NCI-H1930 (cell line): ENCODE measurements around the gene SLC16A9.
"Not testable (repeated sequence)": the region's sequence is repeated elsewhere in the genome, so short reads cannot be mapped to it uniquely, and the experiment has no call there.

Experiments
- DNase-seq, 2 experiments: peaks; one replicate each; lab custom pipeline; 2025; lab: John Stamatoyannopoulos, UW

SLC16A9 gene

GRCh38 chr10:59709395-59710125 lies at the start of gene SLC16A9:
SLC16A9 (minus strand) TSS chr10:59709850; CDS start chr10:59684291, 25,559 bp downstream.
- DNase-seq: peak; percentile 10 to 25

GRCh38 chr10:59757966-59758365 lies 48.3 kb upstream of the SLC16A9 start:
- no peak for DNase-seq

GRCh38 chr10:59754951-59755350 lies 45.3 kb upstream of the SLC16A9 start:
- no peak for DNase-seq

- DNase-seq: no peak
These were observed 43.6 kb upstream of the SLC16A9 start, which contains the start of gene MRLN for GRCh38 chr10:59753267-59753666. MRLN (minus strand) TSS chr10:59753455.

- no peak for DNase-seq
These were observed 42.8 kb upstream of the SLC16A9 start for GRCh38 chr10:59752278-59752940.

- no peak for DNase-seq
These were observed 40.7 kb upstream of the SLC16A9 start for GRCh38 chr10:59750155-59750945.

- no peak for DNase-seq
These were observed 39.2 kb upstream of the SLC16A9 start for GRCh38 chr10:59748834-59749233.

GRCh38 chr10:59745163-59745650 lies 35.6 kb upstream of the SLC16A9 start:
- DNase-seq: no peak

GRCh38 chr10:59744762-59745161 lies 35.1 kb upstream of the SLC16A9 start:
- not testable (repeated sequence) for DNase-seq

- DNase-seq: not testable (repeated sequence)
These were observed 34.5 kb upstream of the SLC16A9 start for GRCh38 chr10:59744156-59744555.

GRCh38 chr10:59741583-59741982 lies 31.9 kb upstream of the SLC16A9 start:
- no peak for DNase-seq

- DNase-seq: no peak
These were observed 31.4 kb upstream of the SLC16A9 start for GRCh38 chr10:59741048-59741447.

GRCh38 chr10:59736749-59737148 lies 27.1 kb upstream of the SLC16A9 start:
- DNase-seq: no peak

GRCh38 chr10:59735296-59735695 lies 25.6 kb upstream of the SLC16A9 start:
- no peak for DNase-seq

GRCh38 chr10:59734014-59734462 lies 24.4 kb upstream of the SLC16A9 start:
- DNase-seq: no peak

GRCh38 chr10:59733321-59734013 lies 23.8 kb upstream of the SLC16A9 start:
- DNase-seq: not testable (repeated sequence)

GRCh38 chr10:59732849-59733248 lies 23.2 kb upstream of the SLC16A9 start:
- DNase-seq: not testable (repeated sequence)

- DNase-seq: not testable (repeated sequence)
These were observed 19.5 kb upstream of the SLC16A9 start for GRCh38 chr10:59729167-59729566.

GRCh38 chr10:59724098-59724938 lies 14.7 kb upstream of the SLC16A9 start:
- no peak for DNase-seq

GRCh38 chr10:59720377-59720776 lies 10.7 kb upstream of the SLC16A9 start:
- DNase-seq: no peak

- DNase-seq: no peak
These were observed 9.7 kb upstream of the SLC16A9 start for GRCh38 chr10:59719374-59719773.
